HG02973 (cell line): ENCODE data around the gene PMPCA.

Experiments
- ATAC-seq: cut with Tn5 transposase; IDR thresholded peaks from one replicate; pipeline ENCODE4 v1.9.1; 2021; ENCODE audit warnings: moderate library complexity; ENCODE audit not compliant: unreplicated experiment

PMPCA gene

GRCh38 chr9:136451221-136451877 is 40.9 kb downstream of the PMPCA start:
- ATAC-seq = no peak

DNA sequence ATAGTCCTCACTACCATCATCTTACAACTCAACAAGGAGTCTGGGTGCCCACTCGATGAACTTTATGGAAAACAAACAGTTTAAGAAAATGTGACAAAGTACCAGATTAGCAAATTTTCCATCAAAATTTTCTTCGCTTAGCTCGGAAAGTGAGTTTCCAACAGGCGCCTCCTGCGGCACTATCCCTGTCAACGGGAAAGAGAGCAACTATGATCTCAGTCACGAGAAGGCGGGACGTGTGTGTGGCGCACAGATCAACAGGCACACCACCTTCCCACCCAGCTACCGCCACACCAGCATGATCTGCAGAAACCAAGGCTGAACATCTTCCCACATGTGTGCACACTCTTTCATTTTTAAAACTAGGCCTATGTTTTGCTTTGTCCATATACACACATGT is 42.9 kb downstream of the PMPCA start:
- ATAC-seq = no peak

GRCh38 chr9:136454026-136454796 is 43.8 kb downstream of the PMPCA start:
- no peak for ATAC-seq

DNA sequence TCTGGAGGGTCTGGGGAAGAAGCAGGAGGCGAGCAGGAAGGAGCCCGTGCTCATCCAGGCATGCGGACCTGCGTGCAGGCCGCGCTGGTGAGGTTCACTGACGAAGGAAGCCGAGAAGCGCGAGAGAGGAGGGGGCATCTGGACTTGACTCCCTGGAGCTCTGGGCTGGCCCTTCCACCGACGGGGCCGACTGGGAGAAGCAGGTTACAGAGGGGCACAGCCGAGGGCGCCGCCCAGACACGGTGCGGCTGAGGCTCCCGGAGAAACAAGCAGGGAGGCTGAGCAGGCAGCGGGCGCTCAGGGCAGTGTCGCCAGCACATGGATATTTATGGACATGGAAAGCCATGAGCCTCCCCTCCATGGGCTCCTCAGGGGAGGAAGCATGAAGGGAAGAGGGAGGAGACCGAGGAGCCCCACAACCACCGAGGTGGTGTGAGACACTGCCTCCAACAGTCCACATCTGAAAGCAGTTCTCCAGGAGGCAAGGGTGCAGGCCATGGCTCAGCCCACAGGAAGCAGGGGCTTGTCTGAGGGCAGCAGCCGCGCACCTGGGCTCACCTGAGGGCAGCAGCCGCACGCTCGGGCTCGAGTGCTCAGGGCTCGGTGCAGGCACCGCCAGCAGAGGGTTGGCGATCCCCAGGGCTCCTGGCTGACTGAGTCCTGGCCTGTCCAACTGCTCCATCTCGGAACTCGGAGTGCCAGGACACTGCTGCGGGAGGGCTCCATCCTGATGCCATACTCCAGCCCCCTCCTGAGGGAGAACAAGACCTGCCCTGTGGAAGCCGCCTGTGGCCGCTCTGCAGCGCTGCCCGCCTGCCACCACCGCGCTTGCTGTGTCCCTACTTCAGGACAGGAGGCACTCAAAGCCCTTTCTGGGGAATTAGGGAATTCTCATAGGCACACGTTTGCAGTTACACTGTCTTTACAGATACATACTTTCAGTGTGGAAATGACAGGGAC is 44.9 kb downstream of the PMPCA start:
- ATAC-seq = no peak

GRCh38 chr9:136456258-136456657 is 45.8 kb downstream of the PMPCA start:
- ATAC-seq = no peak

DNA sequence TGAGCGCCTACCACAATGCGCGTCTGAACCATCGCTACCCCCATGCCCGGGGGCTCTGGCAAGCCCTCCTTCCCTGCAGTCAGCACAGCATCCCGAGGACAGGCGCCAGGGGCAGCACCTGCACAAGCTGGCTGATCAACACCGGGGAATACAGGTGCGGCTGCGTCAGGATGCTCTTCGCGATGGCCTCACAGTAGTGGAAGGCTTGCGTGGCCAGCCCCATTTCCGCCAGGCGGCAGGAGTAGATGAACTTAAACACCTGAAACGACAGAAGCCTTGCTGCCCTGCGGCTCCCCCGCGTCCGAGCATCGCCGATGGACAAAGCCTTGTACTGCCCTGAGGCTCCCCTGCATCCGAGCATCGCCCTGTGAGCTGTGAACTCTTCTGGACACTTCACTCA is 46.9 kb downstream of the PMPCA start:
- no peak for ATAC-seq

- no peak for ATAC-seq
Observed at GRCh38 chr9:136459425-136459824, 49.0 kb downstream of the PMPCA start.

DNA sequence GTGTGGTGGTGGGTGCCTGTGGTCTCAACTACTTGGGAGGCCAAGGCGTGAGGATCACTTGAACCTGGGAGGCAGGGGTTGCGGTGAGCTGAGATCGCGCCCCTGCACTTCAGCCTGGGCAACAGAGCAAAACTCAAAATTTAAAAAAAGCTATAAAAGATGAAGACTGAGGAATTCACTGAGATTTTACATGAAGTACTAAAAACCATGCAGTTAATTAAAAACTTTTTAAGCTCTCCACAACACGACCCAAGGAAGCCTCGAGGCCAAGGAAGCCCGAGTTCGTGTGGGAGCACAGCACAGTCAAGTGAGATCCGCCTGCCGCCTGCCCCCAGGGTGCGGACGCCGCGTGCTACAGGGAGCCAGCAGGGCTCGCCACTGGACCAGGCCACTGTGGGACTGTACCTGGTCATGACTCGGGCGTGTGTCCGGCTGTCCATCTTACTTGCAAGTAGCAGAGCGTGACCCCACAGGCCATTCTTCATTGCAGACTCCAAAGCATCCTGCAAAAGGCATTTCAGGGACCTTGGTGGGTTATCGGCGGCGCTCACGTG is 50.4 kb downstream of the PMPCA start:
- no peak for ATAC-seq

- no peak for ATAC-seq
Observed at GRCh38 chr9:136462664-136463063, 52.2 kb downstream of the PMPCA start.

DNA sequence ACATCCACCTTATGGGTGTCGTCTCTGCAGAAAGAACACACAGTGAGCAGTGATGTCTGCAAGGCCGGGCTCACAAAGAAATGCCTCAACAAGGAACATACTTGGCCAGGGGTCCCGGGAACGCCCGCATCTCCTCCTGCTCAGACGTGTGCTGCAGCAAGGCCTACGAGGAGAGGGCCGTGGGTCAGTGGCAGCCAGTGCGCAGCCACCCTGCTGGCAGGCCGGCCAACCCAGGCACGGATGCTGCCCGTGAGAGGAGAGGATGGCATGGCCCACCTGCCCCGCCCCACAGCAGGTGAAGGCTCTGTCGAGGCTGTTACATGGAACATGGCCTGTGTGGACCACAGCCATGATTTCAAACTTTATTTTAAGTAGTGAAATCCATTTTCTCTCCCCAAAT is 53.1 kb downstream of the PMPCA start:
- no peak for ATAC-seq

GRCh38 chr9:136464241-136464640 is 53.8 kb downstream of the PMPCA start:
- no peak for ATAC-seq

- no peak for ATAC-seq
Observed at GRCh38 chr9:136465500-136466154, 55.2 kb downstream of the PMPCA start.

DNA sequence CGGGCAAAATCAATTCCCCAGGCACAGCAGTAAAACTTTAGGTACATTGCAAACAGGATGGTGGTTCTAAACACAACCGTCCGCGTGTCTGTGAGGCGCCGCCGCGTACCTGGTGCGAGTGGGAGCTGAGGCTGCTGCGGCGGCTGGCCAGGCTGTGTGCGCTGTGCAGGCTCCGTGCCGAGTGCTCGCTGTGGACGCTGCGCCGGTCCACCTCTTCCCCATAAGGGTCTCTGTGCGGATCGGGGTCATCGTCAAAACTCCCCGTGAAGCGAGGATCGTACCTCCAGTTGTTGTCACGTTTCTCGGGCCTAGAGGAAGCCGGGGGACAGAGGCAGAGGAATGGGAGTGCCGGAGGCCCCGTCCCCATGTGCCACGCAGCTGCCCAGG is 55.7 kb downstream of the PMPCA start:
- ATAC-seq = no peak

- no peak for ATAC-seq
Observed at GRCh38 chr9:136467766-136468165, 57.3 kb downstream of the PMPCA start.

DNA sequence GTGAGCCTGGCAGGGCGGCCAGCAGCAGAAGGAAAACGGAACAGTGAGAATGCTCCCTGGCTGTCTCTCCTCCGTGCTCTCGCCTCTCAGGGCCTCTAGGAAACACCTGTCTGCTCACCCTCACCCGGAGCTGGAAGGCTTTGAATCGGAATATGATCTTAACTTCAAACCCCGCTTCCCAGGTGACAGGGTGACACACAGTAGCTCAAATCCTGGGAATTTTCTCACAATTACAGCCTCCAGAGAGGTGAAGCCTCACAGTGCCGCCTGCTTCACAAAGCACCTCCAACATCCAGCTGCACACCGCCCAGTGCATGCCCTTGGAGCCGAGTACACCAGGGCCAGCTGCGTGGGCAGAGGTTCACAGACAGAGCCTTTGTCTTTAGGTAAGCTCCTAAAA is 59.9 kb downstream of the PMPCA start:
- ATAC-seq = no peak

DNA sequence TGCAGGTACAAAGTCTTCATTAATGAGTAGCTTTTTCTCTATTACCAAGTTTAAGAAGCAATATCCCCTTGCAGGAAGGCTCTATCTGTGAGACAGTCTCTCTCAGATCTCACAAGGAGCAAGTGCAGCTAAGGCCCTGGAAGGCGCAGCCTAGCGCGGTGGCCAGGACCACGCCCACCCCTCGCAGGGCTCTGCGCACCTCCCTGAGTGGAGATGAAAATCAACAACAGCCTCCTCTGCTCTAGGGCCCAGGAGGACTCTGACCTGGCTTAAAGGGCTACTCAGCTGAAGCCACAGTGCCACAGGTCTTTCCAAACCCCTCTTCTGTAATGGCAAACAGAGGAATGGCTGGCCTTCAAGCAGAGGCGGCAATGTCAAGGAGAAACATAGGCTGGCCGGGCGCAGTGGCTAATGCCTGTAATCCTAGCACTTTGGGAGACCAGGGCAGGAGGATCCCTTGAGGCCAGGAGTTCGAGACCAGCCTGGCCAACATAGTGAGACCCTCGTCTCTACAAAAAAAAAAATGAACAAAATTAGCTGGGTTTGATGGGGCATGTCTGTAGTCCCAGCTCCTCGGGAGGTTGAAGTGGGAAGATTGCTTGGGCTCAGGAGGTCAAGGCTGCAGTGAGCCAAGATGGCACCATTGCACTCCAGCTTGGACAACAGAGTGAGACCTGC is 60.5 kb downstream of the PMPCA start:
- no peak for ATAC-seq

DNA sequence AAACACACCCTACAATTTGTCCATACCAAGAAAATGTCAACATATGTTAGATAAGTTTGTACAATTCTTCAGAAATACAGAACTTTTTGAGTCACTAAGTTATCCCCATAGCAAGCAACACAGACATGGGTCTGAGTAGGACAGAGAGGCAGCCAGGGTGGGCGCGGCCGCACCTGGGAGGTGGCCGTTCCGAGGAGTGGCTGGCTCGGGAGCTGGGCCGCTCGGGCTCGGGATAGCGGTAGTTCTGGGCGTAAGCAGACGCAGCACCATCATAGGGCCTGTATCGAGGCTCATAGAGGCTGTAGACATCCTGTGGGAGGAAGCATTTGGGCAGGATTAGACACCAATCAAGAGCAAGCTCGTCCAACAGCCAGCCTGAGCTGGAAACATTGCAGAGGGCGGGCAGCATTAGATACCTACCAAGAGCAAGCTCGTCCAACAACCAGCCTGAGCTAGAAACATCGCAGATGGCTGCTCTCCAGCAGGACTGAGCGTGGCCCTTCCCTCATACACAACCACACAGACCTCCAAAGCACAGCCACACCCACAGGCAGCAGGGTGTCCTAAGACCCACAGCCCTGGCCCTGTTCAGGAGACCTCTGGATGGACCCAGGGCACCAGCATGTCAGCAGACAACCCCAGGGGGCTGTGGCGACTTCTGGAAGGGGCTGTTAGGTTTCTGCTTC is 61.5 kb downstream of the PMPCA start:
- ATAC-seq = no peak

GRCh38 chr9:136472640-136473353 is 62.3 kb downstream of the PMPCA start:
- ATAC-seq = no peak

DNA sequence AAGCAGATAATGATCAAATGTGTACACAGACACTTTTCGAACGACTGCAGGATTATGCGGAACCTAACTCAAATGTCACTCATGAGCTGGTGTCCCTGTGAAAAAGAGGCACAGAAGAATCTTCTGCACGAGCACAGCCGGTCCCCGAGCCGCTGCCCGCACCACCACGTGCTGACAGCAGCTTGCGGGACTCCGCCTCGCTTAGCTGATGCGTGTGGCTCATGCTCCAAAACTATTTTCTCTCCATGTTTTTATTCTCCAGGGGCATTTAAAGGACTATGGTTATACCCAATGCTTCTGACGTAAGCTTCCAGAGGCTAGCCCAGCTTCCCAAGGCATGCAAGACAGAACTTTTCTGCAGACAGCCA is 62.9 kb downstream of the PMPCA start:
- no peak for ATAC-seq
